Measurements from ENCODE around the gene UBE2G1.

The UBE2G1 gene

DNA sequence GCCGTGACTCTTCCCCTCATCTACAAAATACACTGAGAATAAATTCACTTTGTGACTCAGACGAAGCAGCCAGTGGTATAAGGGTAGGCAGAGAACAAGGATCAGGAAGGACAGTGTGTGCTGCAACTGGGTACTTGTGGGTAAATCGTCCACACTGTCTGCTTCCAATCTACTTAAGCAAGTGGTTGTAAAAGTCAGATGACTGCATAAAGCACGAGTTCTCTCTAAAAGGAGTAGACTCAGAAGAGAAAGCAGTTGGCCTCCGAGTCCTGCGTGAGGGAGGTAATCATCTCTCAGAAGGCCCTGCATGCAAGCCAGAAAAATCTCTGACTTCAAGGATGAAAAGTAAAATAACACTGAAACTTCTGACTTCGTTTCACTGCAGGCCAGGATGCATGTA, 145.8 kb downstream of the UBE2G1 start:
- no peak overlapping the region for H3K27ac Mint-ChIP-seq (ENCODE audit: low read depth)
- H3K4me1 Mint-ChIP-seq = peaks cover 2% of the 10 kb centered on the region
- ATAC-seq (replicated peaks; ENCODE audit: extremely low read depth, poor library complexity, severe bottlenecking) (no peak), DNase-seq (ENCODE audit: low spot score in 2 of 2) (no peak)
- no peaks in the 10 kb centered on the region for H3K9me3 Mint-ChIP-seq
- H3K4me3 Mint-ChIP-seq = no peak overlapping the region
- peaks cover 11% of the 10 kb centered on the region for H3K36me3 Mint-ChIP-seq (ENCODE audit: insufficient read depth)
- H3K27me3 Mint-ChIP-seq = no peaks in the 10 kb centered on the region

Measured in central memory CD8-positive, alpha-beta T cell (primary cell).